Sigmoid colon (tissue), 4 donors: ENCODE results near the gene PTPRU.

ENCODE experiments used
- POLR2AphosphoS5 ChIP-seq, 4 donors: sonication (generic); formaldehyde crosslinking; IDR thresholded peaks; one replicate each; pipeline ENCODE4 v1.6.1; 2017; ENCODE audit warnings: antibody characterized with exemption in 4 of 4
- TF ChIP-seq, protein P1 (sequence below), 4 experiments: fragments of 450-650 bp in 3 of 4; fragments of 200-600 bp in 1 of 4; IDR thresholded peaks; one replicate each; pipeline ENCODE4 v1.5.1; 2016 to 2019; ENCODE audit warnings: antibody characterized with exemption in 4 of 4, mild to moderate bottlenecking in 3 of 4, moderate library complexity in 2 of 4

DNA sequence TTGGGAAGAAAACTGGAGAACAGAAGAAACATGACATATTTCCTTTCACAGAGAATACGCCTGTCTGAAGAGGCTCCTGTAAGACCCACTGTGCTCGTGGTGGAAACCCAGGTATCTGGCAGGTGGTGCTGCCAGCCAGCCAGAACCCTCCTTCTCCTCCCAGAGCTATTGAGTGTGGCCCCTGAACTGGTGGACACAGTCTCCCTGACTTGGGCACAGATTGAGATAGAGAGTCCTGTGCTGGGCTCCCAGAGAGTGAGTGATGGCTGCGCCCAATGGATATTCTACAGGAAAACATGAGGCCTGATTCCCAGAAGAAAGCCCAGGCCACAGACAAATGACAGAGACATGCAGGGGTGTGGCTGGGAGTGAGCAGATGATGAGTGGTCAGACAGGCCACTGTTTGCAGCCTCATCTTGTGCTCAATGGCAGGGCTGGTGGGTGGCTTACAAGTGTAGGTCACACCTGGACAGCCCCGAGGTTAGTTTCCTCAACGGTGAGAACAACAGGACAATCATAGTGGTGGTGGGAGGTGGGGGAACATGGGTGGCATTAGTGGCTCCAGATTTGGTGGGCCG lies 127.9 kb downstream of the PTPRU start:
- TF ChIP-seq, protein P1, sequence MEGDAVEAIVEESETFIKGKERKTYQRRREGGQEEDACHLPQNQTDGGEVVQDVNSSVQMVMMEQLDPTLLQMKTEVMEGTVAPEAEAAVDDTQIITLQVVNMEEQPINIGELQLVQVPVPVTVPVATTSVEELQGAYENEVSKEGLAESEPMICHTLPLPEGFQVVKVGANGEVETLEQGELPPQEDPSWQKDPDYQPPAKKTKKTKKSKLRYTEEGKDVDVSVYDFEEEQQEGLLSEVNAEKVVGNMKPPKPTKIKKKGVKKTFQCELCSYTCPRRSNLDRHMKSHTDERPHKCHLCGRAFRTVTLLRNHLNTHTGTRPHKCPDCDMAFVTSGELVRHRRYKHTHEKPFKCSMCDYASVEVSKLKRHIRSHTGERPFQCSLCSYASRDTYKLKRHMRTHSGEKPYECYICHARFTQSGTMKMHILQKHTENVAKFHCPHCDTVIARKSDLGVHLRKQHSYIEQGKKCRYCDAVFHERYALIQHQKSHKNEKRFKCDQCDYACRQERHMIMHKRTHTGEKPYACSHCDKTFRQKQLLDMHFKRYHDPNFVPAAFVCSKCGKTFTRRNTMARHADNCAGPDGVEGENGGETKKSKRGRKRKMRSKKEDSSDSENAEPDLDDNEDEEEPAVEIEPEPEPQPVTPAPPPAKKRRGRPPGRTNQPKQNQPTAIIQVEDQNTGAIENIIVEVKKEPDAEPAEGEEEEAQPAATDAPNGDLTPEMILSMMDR (IDR thresholded peaks at IDR 0.05), result no peak
- no peak for TF ChIP-seq POLR2AphosphoS5 (IDR thresholded peaks at IDR 0.05)
